ENCODE measurements around the gene RBM39.
"Not testable (repeated sequence)": the region's sequence is repeated elsewhere in the genome, so short reads cannot be mapped to it uniquely, and the experiment has no call there.

RBM39 gene

GRCh38 chr20:35706591-35707529 is 35.2 kb downstream of the RBM39 start:
- in situ Hi-C loops (cut with MboI; ENCODE audit: low sequenced_read_pairs) = not testable (repeated sequence)

- in situ Hi-C loops (cut with MboI; ENCODE audit: low sequenced_read_pairs) = not testable (repeated sequence)
Observed at GRCh38 chr20:35705894-35706293, 36.2 kb downstream of the RBM39 start.

- in situ Hi-C loops (cut with MboI; ENCODE audit: low sequenced_read_pairs) = no loop called here
Observed at GRCh38 chr20:35704514-35705261, 37.4 kb downstream of the RBM39 start.

- in situ Hi-C loops (cut with MboI; ENCODE audit: low sequenced_read_pairs) = no loop called here
Observed at GRCh38 chr20:35702824-35703695, 39.0 kb downstream of the RBM39 start.

- in situ Hi-C loops (cut with MboI; ENCODE audit: low sequenced_read_pairs) = no loop called here
Observed at GRCh38 chr20:35702051-35702823, 39.8 kb downstream of the RBM39 start.

GRCh38 chr20:35700625-35701148 is 41.4 kb downstream of the RBM39 start:
- in situ Hi-C loops (cut with MboI; ENCODE audit: low sequenced_read_pairs) = no loop called here

GRCh38 chr20:35699957-35700624 is 42.0 kb downstream of the RBM39 start:
- in situ Hi-C loops (cut with MboI; ENCODE audit: low sequenced_read_pairs) = no loop called here

GRCh38 chr20:35699127-35699956 is 42.7 kb downstream of the RBM39 start, which contains the start of the genes NFS1 and ROMO1:
NFS1 (minus strand) TSS chr20:35699352; CDS start chr20:35699288, 64 bp downstream.
ROMO1 (plus strand) TSS chr20:35699405; CDS start chr20:35699633, 228 bp downstream.
- in situ Hi-C loops (cut with MboI; ENCODE audit: low sequenced_read_pairs) = no loop called here

- in situ Hi-C loops (cut with MboI; ENCODE audit: low sequenced_read_pairs) = no loop called here
Observed at GRCh38 chr20:35698298-35699126, 43.5 kb downstream of the RBM39 start.

GRCh38 chr20:35697696-35698297 is 44.3 kb downstream of the RBM39 start:
- in situ Hi-C loops (cut with MboI; ENCODE audit: low sequenced_read_pairs) = no loop called here

- in situ Hi-C loops (cut with MboI; ENCODE audit: low sequenced_read_pairs) = no loop called here
Observed at GRCh38 chr20:35695978-35696377, 46.1 kb downstream of the RBM39 start.

GRCh38 chr20:35695245-35695749 is 46.8 kb downstream of the RBM39 start:
- in situ Hi-C loops (cut with MboI; ENCODE audit: low sequenced_read_pairs) = no loop called here

GRCh38 chr20:35690265-35690664 is 51.8 kb downstream of the RBM39 start:
- in situ Hi-C loops (cut with MboI; ENCODE audit: low sequenced_read_pairs) = no loop called here

- in situ Hi-C loops (cut with MboI; ENCODE audit: low sequenced_read_pairs) = not testable (repeated sequence)
Observed at GRCh38 chr20:35686872-35687271, 55.2 kb downstream of the RBM39 start.

- in situ Hi-C loops (cut with MboI; ENCODE audit: low sequenced_read_pairs) = not testable (repeated sequence)
Observed at GRCh38 chr20:35685368-35685767, 56.7 kb downstream of the RBM39 start.

- in situ Hi-C loops (cut with MboI; ENCODE audit: low sequenced_read_pairs) = no loop called here
Observed at GRCh38 chr20:35681960-35682359, 60.1 kb downstream of the RBM39 start.
